Osteoblast (primary cell): ENCODE results near the gene ASB18. TPM values are rescaled to one million over a fixed set of nuclear protein-coding genes. Genes with fewer than 3 reads are reported as not detected.

Experiments
- DNase-seq: peaks from one replicate; pipeline ENCODE4 v3.0.0; 2011; ENCODE audit warnings: low spot score, mixed read lengths; ENCODE audit not compliant: insufficient read length; ENCODE audit errors: missing footprints
- H2AFZ ChIP-seq: 2 replicates; pipeline ENCODE4 v1.6.0; 2011; ENCODE audit warnings: mild to moderate bottlenecking, low read length
- H3K27ac ChIP-seq: 2 replicates; pipeline ENCODE4 v1.5.1; 2011; ENCODE audit warnings: mild to moderate bottlenecking, low read depth, low read length, moderate library complexity
- H3K27me3 ChIP-seq: 2 replicates; pipeline ENCODE4 v1.6.0; 2012; ENCODE audit warnings: mild to moderate bottlenecking, control low read depth, inconsistent platforms, low read length, moderate library complexity; ENCODE audit not compliant: insufficient read depth
- H3K36me3 ChIP-seq: 2 replicates; pipeline ENCODE4 v1.5.1; 2011; ENCODE audit warnings: mild to moderate bottlenecking, low read length, control low read depth, moderate library complexity; ENCODE audit not compliant: insufficient read depth
- H3K4me1 ChIP-seq: 2 replicates; pipeline ENCODE4 v1.5.1; 2011; ENCODE audit warnings: mild to moderate bottlenecking, low read length, control low read depth, moderate library complexity; ENCODE audit not compliant: insufficient read depth
- H3K4me2 ChIP-seq: 2 replicates; pipeline ENCODE4 v1.6.0; 2011; ENCODE audit warnings: mild to moderate bottlenecking, low read length; ENCODE audit not compliant: insufficient read depth
- H3K4me3 ChIP-seq: fragments of 200-600 bp; sonication (generic); 3 replicates; pipeline ENCODE4 v1.5.1; 2012; ENCODE audit warnings: mild to moderate bottlenecking, low read length, inconsistent platforms; ENCODE audit not compliant: insufficient read depth
- H3K79me2 ChIP-seq: 2 replicates; pipeline ENCODE4 v1.6.0; 2012; ENCODE audit warnings: mild to moderate bottlenecking, low read length, control low read depth, inconsistent platforms; ENCODE audit not compliant: insufficient read depth
- H3K9me3 ChIP-seq: 2 replicates; pipeline ENCODE4 v1.5.1; 2011; ENCODE audit warnings: low read depth, low read length, control low read depth
- H4K20me1 ChIP-seq: 2 replicates; pipeline ENCODE4 v1.6.0; 2012; ENCODE audit warnings: mild to moderate bottlenecking, low read length, control low read depth; ENCODE audit not compliant: insufficient read depth
- small RNA-seq: library from RNA; depleted of rRNA; stranded (forward); fragments of <200 nt; gene quantifications from one replicate; pipeline ENCODE3, GENCODE V24; 2012
- total RNA-seq: library from RNA; depleted of rRNA; stranded (reverse); fragments of >200 nt; gene quantifications from 2 replicates; pipeline ENCODE4 v1.2.3, GENCODE V29; 2012
- TF ChIP-seq, protein P1 (sequence below): IDR thresholded peaks from 2 replicates; pipeline ENCODE4 v1.5.1; 2011; ENCODE audit warnings: mild to moderate bottlenecking, low read depth, low read length, moderate library complexity; ENCODE audit errors: extremely low read depth

The ASB18 gene
- total RNA-seq, 1 donor = not detected

DNA sequence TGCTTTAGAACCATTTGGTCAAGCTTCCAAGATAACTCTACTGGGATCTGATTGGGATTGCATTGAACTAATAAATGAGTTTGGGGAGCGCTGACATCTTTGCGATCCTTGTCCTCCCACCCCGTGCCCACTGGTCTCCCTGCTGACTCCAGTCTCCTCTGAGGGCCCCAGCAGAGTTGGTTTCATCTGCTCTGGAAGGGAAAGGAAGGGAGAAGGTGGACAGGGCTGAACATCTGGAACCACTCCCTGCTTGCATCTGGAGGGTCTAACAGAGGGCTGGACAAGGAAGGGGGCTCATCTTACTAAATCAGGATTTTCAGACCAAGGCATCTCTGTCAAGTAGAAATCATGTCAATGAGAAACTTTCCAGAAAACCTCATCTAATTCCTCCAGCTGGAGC lies 108.8 kb downstream of the ASB18 start:
- Histone ChIP-seq H3K27me3 (peaks cover 3% of the 10 kb centered on the region), H3K79me2 (no peaks in the 10 kb centered on the region), H3K4me3 (no peak overlapping the region), H3K4me1 (no peaks in the 10 kb centered on the region), H2AFZ (no peak overlapping the region), H4K20me1 (no peaks in the 10 kb centered on the region), H3K9me3 (no peaks in the 10 kb centered on the region), H3K36me3 (no peaks in the 10 kb centered on the region), H3K4me2 (no peak overlapping the region), H3K27ac (no peak overlapping the region)
- no peak for DNase-seq
- TF ChIP-seq, protein P1, sequence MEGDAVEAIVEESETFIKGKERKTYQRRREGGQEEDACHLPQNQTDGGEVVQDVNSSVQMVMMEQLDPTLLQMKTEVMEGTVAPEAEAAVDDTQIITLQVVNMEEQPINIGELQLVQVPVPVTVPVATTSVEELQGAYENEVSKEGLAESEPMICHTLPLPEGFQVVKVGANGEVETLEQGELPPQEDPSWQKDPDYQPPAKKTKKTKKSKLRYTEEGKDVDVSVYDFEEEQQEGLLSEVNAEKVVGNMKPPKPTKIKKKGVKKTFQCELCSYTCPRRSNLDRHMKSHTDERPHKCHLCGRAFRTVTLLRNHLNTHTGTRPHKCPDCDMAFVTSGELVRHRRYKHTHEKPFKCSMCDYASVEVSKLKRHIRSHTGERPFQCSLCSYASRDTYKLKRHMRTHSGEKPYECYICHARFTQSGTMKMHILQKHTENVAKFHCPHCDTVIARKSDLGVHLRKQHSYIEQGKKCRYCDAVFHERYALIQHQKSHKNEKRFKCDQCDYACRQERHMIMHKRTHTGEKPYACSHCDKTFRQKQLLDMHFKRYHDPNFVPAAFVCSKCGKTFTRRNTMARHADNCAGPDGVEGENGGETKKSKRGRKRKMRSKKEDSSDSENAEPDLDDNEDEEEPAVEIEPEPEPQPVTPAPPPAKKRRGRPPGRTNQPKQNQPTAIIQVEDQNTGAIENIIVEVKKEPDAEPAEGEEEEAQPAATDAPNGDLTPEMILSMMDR = no peak

DNA sequence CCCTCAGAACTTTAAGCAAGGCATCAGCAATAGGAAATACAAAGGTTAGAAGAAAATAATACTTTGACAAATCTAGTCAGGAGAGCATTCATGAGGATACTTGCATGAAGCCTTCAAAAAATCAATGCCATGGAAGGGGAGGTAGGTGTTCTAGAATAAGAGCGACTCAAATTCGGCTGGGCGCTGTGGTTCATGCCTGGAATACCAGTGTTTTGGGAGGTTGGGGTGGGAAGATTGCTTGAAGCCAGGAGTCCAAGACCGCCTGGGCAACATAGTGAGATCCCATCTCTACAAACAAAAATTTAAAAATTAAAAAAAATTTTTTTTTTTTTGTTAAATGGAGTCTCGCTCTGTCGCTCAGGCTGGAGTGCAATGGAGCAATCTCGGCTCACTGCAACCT lies 117.8 kb downstream of the ASB18 start:
- TF ChIP-seq, protein P1 = no peak
- no peak for DNase-seq
- no peaks in the 10 kb centered on the region for H4K20me1 ChIP-seq

DNA sequence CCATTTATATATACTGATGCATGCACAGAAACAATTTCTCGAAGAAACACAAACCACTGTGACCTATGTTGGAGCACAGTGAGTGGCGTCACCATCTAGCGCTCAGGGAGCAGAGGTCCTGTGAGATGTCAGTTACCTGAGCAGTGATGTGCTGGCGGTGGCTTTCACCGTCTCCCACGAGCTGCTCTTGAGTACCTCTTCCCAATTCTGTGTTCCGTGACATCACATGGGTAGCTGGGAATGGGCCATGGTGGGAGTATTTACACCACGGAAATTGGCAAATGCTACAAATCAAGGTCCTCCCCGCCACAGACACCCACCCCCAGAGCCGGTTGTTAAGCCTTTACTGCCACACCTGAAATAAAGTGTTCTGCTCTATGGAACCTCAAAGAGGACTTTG lies 120.4 kb downstream of the ASB18 start:
- no peak overlapping the region for H3K27ac ChIP-seq
- TF ChIP-seq, protein P1 = no peak
- no peaks in the 10 kb centered on the region for H3K36me3 ChIP-seq
- H3K79me2 ChIP-seq = no peaks in the 10 kb centered on the region
- H2AFZ ChIP-seq = no peak overlapping the region
- H3K27me3 ChIP-seq = no peaks in the 10 kb centered on the region
- H3K9me3 ChIP-seq = no peaks in the 10 kb centered on the region
- H3K4me3 ChIP-seq = no peak overlapping the region
- no peak for DNase-seq
- H3K4me2 ChIP-seq = no peak overlapping the region
- H3K4me1 ChIP-seq = no peaks in the 10 kb centered on the region
- no peaks in the 10 kb centered on the region for H4K20me1 ChIP-seq

More for the DNA sequence above, 117.8 kb downstream of the ASB18 start:
- no peak overlapping the region for H2AFZ ChIP-seq
- no peaks in the 10 kb centered on the region for H3K4me1 ChIP-seq
- H3K36me3 ChIP-seq = no peaks in the 10 kb centered on the region
- no peak overlapping the region for H3K27ac ChIP-seq
- H3K4me2 ChIP-seq = no peak overlapping the region
- H3K4me3 ChIP-seq = no peak overlapping the region
- H3K9me3 ChIP-seq = no peaks in the 10 kb centered on the region
- H3K27me3 ChIP-seq = no peaks in the 10 kb centered on the region
- H3K79me2 ChIP-seq = no peaks in the 10 kb centered on the region

Small RNA genes lying within 50 kb of the gene (small RNA-seq; reads per million reads assigned to genes)
- gene RF00019 = not detected
- gene RNU1-31P = not detected

Other genes with a start within 250 kb of the ASB18 start
- not detected in 2 replicates for gene GBX2, start 96.0 kb downstream of the ASB18 start, total RNA-seq